Caco-2 (cell line): ENCODE results near the gene PHF21B. TPM values are rescaled to one million over a fixed set of nuclear protein-coding genes. Genes with fewer than 3 reads are reported as not detected.

Source experiments
- BruUV-seq: library from RNA; stranded (reverse); fragments of 400-500 nt; replicated peaks from 2 replicates; lab custom pipeline; 2021; lab: Mats Ljungman, UMichigan
- CTCF ChIA-PET: fragments of 300-600 bp; sonication (Branson Sonifier 250); formaldehyde crosslinking; loops from one replicate; lab custom pipeline; 2022; ENCODE audit warnings: antibody characterized with exemption; lab: Charles Lee
- POLR2A ChIA-PET: fragments of 300-600 bp; sonication (Branson Sonifier 250); formaldehyde crosslinking; loops from one replicate; lab custom pipeline; 2022; ENCODE audit warnings: antibody characterized with exemption; lab: Charles Lee
- DNase-seq, 2 experiments: peaks; one replicate each; pipeline versions ENCODE4 v3.0.0 to v3.0.0-alpha.2; 2020 to 2022
- H3K27me3 ChIP-seq: replicated peaks from 2 replicates; pipeline ENCODE4 v1.6.0; 2011; ENCODE audit warnings: low read length; ENCODE audit not compliant: control insufficient read depth, insufficient read depth
- H3K36me3 ChIP-seq: 2 replicates; pipeline ENCODE4 v1.5.1; 2011; ENCODE audit warnings: low read length; ENCODE audit not compliant: control insufficient read depth, insufficient read depth
- H3K4me1 ChIP-seq: fragments of 250-450 bp; sonication (Bioruptor Pico); 2 replicates; pipeline ENCODE4 v1.5.1; 2020; ENCODE audit warnings: mild to moderate bottlenecking
- H3K4me3 ChIP-seq: 2 replicates; pipeline ENCODE4 v1.5.1; 2011; ENCODE audit warnings: low read depth, mild to moderate bottlenecking, control low read depth, low read length
- H3K9me3 ChIP-seq: fragments of 250-450 bp; sonication (Bioruptor Pico); 2 replicates; pipeline ENCODE4 v1.5.1; 2020; ENCODE audit warnings: mild to moderate bottlenecking, moderate library complexity
- H3K27ac Mint-ChIP-seq: one replicate; pipeline ENCODE4 v1.8.0; 2022; ENCODE audit warnings: mixed read lengths; ENCODE audit not compliant: unreplicated experiment
- H3K27me3 Mint-ChIP-seq: one replicate; pipeline ENCODE4 v1.8.0; 2022; ENCODE audit warnings: mixed read lengths; ENCODE audit not compliant: insufficient read depth, unreplicated experiment
- H3K36me3 Mint-ChIP-seq: one replicate; pipeline ENCODE4 v1.8.0; 2022; ENCODE audit warnings: mild to moderate bottlenecking, mixed read lengths; ENCODE audit not compliant: insufficient read depth, unreplicated experiment
- H3K4me1 Mint-ChIP-seq: one replicate; pipeline ENCODE4 v1.8.0; 2022; ENCODE audit warnings: low read depth, mixed read lengths; ENCODE audit not compliant: unreplicated experiment
- H3K4me3 Mint-ChIP-seq: one replicate; pipeline ENCODE4 v1.8.0; 2022; ENCODE audit warnings: mild to moderate bottlenecking, moderate library complexity, mixed read lengths; ENCODE audit not compliant: unreplicated experiment
- H3K9me3 Mint-ChIP-seq: one replicate; pipeline ENCODE4 v1.8.0; 2022; ENCODE audit warnings: mixed read lengths; ENCODE audit not compliant: unreplicated experiment
- CTCF ChIP-seq, 2 experiments: fragments of 200-600 bp in 1 of 2; IDR thresholded peaks; 1 replicate in 1 of 2; 2 replicates in 1 of 2; pipeline versions ENCODE4 v1.5.1 to v1.8.0; 2011 to 2022; ENCODE audit warnings: antibody characterized with exemption in 1 of 2, control low read depth in 1 of 2, inconsistent platforms in 1 of 2, low read depth in 1 of 2, low read length in 1 of 2, mild to moderate bottlenecking in 1 of 2, moderate library complexity in 1 of 2; ENCODE audit not compliant: insufficient read depth in 1 of 2, severe bottlenecking in 1 of 2, unreplicated experiment in 1 of 2
- intact Hi-C: fragments of 100-400 bp; cut with micrococcal nuclease; formaldehyde crosslinking; loops from one replicate; pipeline ENCODE4 v1.10.0; 2022; ENCODE audit not compliant: unreplicated experiment
- total RNA-seq: library from RNA; stranded (reverse); gene quantifications from 2 replicates; pipeline ENCODE4 v1.2.3, GENCODE V29; 2022

Gene PHF21B
- total RNA-seq, 1 experiment from 2014 or later, result 0.98 TPM

- no peak overlapping the region for H3K4me3 Mint-ChIP-seq
- Histone ChIP-seq H3K27me3 (no peaks in the 10 kb centered on the region), H3K36me3 (no peaks in the 10 kb centered on the region), H3K4me1 (no peaks in the 10 kb centered on the region), H3K4me3 (no peak overlapping the region), H3K9me3 (no peaks in the 10 kb centered on the region)
- BruUV-seq, result no TSS peak
- no peaks in the 10 kb centered on the region for H3K4me1 Mint-ChIP-seq
- TF ChIP-seq CTCF (IDR thresholded peaks at IDR 0.05; ENCODE audit: insufficient read depth in 1 of 2, low read depth in 1 of 2, low read length in 1 of 2, severe bottlenecking in 1 of 2, unreplicated experiment in 1 of 2), result no peak
- intact Hi-C loops, result no loop called here
- no peaks in the 10 kb centered on the region for H3K27me3 Mint-ChIP-seq
- DNase-seq, result no peak
- H3K27ac Mint-ChIP-seq, result no peak overlapping the region
- ChIA-PET POLR2A (interaction anchor here (0.6 kb wide), 1 partner anchor 11 kb away, joined by 3 read pairs; no protein-coding TSS in a partner anchor), CTCF (no interaction called here)
- peaks cover 18% of the 10 kb centered on the region for H3K36me3 Mint-ChIP-seq
- no peaks in the 10 kb centered on the region for H3K9me3 Mint-ChIP-seq
These were observed 169.0 kb downstream of the PHF21B start for GRCh38 chr22:44840611-44841322.

GRCh38 chr22:44839721-44840120 lies 170.1 kb downstream of the PHF21B start:
- DNase-seq, result no peak
- Mint-ChIP-seq H3K27ac (no peak overlapping the region), H3K36me3 (peaks cover 21% of the 10 kb centered on the region), H3K4me1 (no peaks in the 10 kb centered on the region), H3K27me3 (no peaks in the 10 kb centered on the region), H3K9me3 (peaks cover 3% of the 10 kb centered on the region), H3K4me3 (no peak overlapping the region)
- no peaks in the 10 kb centered on the region for H3K36me3 ChIP-seq
- no peaks in the 10 kb centered on the region for H3K4me1 ChIP-seq
- POLR2A ChIA-PET, result no interaction called here
- CTCF ChIA-PET, result no interaction called here
- H3K9me3 ChIP-seq, result peaks cover 2% of the 10 kb centered on the region
- BruUV-seq, result no TSS peak
- H3K4me3 ChIP-seq, result no peak overlapping the region
- no peaks in the 10 kb centered on the region for H3K27me3 ChIP-seq
- TF ChIP-seq CTCF (IDR thresholded peaks at IDR 0.05; ENCODE audit: insufficient read depth in 1 of 2, low read depth in 1 of 2, low read length in 1 of 2, severe bottlenecking in 1 of 2, unreplicated experiment in 1 of 2), result no peak
- intact Hi-C loops, result no loop called here

GRCh38 chr22:44839061-44839460 lies 170.7 kb downstream of the PHF21B start:
- Mint-ChIP-seq H3K9me3 (peaks cover 10% of the 10 kb centered on the region), H3K4me3 (no peak overlapping the region), H3K36me3 (peaks cover 21% of the 10 kb centered on the region), H3K4me1 (no peaks in the 10 kb centered on the region), H3K27ac (no peak overlapping the region), H3K27me3 (no peaks in the 10 kb centered on the region)
- CTCF ChIA-PET, result no interaction called here
- no peak overlapping the region for H3K4me3 ChIP-seq
- intact Hi-C loops, result no loop called here
- DNase-seq, result no peak
- H3K4me1 ChIP-seq, result no peaks in the 10 kb centered on the region
- peaks cover 6% of the 10 kb centered on the region for H3K9me3 ChIP-seq
- TF ChIP-seq CTCF (IDR thresholded peaks at IDR 0.05; ENCODE audit: insufficient read depth in 1 of 2, low read depth in 1 of 2, low read length in 1 of 2, severe bottlenecking in 1 of 2, unreplicated experiment in 1 of 2), result no peak
- POLR2A ChIA-PET, result no interaction called here
- H3K27me3 ChIP-seq, result no peaks in the 10 kb centered on the region
- no TSS peak for BruUV-seq
- no peaks in the 10 kb centered on the region for H3K36me3 ChIP-seq
